Mammary epithelial cell (primary cell): Measurements from ENCODE around the gene GPR39.

Experiments used
- CTCF ChIP-seq, 2 donors: IDR thresholded peaks in 1 of 2; conservative IDR thresholded peaks in 1 of 2; 2 replicates each; pipeline ENCODE4 v1.5.1; 2011 to 2012; ENCODE audit warnings: inconsistent platforms in 2 of 2, low read length in 2 of 2, mild to moderate bottlenecking in 2 of 2, control low read depth in 1 of 2, low read depth in 1 of 2; ENCODE audit not compliant: insufficient read depth in 1 of 2; ENCODE audit errors: extremely low read depth in 1 of 2
- EZH2 ChIP-seq: IDR thresholded peaks from 2 replicates; pipeline ENCODE4 v1.6.1; 2012; ENCODE audit warnings: low read length, inconsistent platforms, borderline replicate concordance

DNA sequence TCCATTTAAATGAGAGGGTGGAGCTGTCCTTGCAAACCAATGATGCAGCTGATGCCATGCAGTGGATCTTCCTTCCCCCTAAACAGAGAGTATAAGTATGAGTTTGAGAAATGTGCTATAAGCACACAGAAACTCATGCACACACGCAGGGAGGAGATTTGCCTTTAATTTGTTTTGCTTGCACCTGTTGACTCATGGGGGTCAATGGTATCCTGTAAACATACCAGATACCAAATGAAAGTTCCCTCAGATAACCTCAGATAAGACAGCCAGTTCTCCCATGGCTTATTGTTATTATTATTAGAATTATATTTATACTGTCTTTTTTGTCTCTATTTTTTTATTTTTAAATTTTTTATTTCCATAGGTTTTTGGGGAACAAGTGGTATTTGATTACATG lies 29.5 kb upstream of the GPR39 start:
- no peak for TF ChIP-seq CTCF (conservative IDR thresholded peaks at IDR 0.05 in 1 of 2, IDR thresholded peaks at IDR 0.05 in 1 of 2; ENCODE audit: extremely low read depth in 1 of 2, insufficient read depth in 1 of 2, low read depth in 1 of 2, low read length in 2 of 2)
- no peak for TF ChIP-seq EZH2
